HG03521 (cell line): ENCODE results near the gene SAC3D1.

ENCODE experiments used
- ATAC-seq: cut with Tn5 transposase; IDR thresholded peaks from one replicate; pipeline ENCODE4 v1.9.1; 2021; ENCODE audit warnings: mild to moderate bottlenecking, moderate library complexity; ENCODE audit not compliant: unreplicated experiment

Gene SAC3D1

DNA sequence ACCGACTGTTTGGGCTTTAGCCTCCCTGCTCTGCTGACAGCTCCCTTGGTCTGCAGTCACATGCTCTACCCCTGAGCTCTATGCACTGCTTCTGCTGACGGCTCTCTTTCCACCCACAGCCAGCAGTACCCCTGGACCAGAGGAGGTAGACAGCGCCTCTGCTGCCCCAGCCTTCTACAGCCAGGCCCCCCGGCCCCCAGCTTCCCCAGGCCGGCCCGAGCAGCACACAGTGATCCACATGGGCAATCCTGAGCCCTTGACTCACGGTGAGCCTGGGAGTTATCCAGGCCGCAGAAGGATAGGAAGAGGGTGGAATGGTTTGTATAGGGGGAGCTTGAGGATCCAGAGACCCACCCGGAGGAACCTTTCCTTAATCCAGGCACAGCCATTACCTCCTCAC is 45.8 kb downstream of the SAC3D1 start:
- ATAC-seq: no peak

- no peak for ATAC-seq
Observed at GRCh38 chr11:65087216-65087615, 46.2 kb downstream of the SAC3D1 start.

DNA sequence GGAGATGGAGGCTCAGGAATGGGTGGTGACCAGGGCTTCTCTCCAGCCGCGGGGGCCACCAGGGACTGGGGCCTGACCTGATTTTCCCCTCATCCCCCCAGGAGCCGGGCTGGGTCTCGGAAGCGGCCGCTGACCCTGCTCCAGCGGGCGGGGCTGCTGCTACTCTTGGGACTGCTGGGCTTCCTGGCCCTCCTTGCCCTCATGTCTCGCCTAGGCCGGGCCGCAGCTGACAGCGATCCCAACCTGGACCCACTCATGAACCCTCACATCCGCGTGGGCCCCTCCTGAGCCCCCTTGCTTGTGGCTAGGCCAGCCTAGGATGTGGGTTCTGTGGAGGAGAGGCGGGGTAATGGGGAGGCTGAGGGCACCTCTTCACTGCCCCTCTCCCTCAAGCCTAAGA is 46.8 kb downstream of the SAC3D1 start:
- ATAC-seq: no peak

GRCh38 chr11:65089621-65090020 is 48.6 kb downstream of the SAC3D1 start:
- no peak for ATAC-seq

GRCh38 chr11:65090628-65091027 is 49.6 kb downstream of the SAC3D1 start:
- ATAC-seq: no peak
